Stomach (tissue), 9 donors: ENCODE measurements around the gene NFKBIB. TPM values are rescaled to one million over a fixed set of nuclear protein-coding genes. Genes with fewer than 3 reads are reported as not detected.

Source experiments
- DNase-seq, 2 donors: peaks; one replicate each; pipeline versions ENCODE4 v3.0.0 to v3.0.0-alpha.2; 2013 to 2019
- H3K27ac ChIP-seq, 5 donors: fragments of 200-600 bp in 4 of 5; sonication (generic) in 4 of 5; one replicate each; pipeline ENCODE4 v1.5.1; 2013 to 2019; ENCODE audit warnings: mild to moderate bottlenecking in 1 of 5, moderate library complexity in 1 of 5
- H3K27me3 ChIP-seq, 3 donors: fragments of 200-600 bp; sonication (generic); one replicate each; pipeline ENCODE4 v1.5.1; 2017 to 2019; ENCODE audit warnings: mixed run types in 1 of 3
- H3K36me3 ChIP-seq, 4 donors: fragments of 200-600 bp; sonication (generic); 1 replicate in 3 of 4; 2 replicates in 1 of 4; pipeline ENCODE4 v1.5.1; 2016 to 2019
- H3K4me1 ChIP-seq, 4 donors: fragments of 200-600 bp; sonication (generic); one replicate each; pipeline ENCODE4 v1.5.1; 2016 to 2019
- H3K4me3 ChIP-seq, 4 donors: fragments of 200-600 bp; sonication (generic) in 3 of 4; one replicate each; pipeline ENCODE4 v1.5.1; 2016 to 2019; ENCODE audit warnings: mild to moderate bottlenecking in 1 of 4
- H3K9me3 ChIP-seq, 4 donors: fragments of 200-600 bp; sonication (generic); one replicate each; pipeline ENCODE4 v1.5.1; 2016 to 2019
- EP300 ChIP-seq: sonication (generic); formaldehyde crosslinking; IDR thresholded peaks from one replicate; pipeline ENCODE4 v1.6.1; 2017; ENCODE audit warnings: antibody characterized with exemption
- POLR2A ChIP-seq, 4 donors: fragments of 450-650 bp; IDR thresholded peaks; one replicate each; pipeline ENCODE4 v1.6.1; 2016; ENCODE audit warnings: antibody characterized with exemption in 4 of 4, control low read depth in 2 of 4, mild to moderate bottlenecking in 1 of 4, moderate library complexity in 1 of 4
- POLR2AphosphoS5 ChIP-seq, 3 donors: sonication (generic); formaldehyde crosslinking; IDR thresholded peaks; one replicate each; pipeline ENCODE4 v1.6.1; 2016; ENCODE audit warnings: antibody characterized with exemption in 3 of 3
- WGBS, 5 donors: extraction: QIAGEN DNeasy Blood & Tissue Kit in 3 of 5; methylation state at CpG; one replicate each; pipeline versions ENCODE4 v1.1.5 to v1.1.7; 2013 to 2018; 5-methylcytosine and 5-hydroxymethylcytosine counted together
- intact Hi-C: fragments of 100-400 bp; cut with DNase I; formaldehyde crosslinking; loops from one replicate; pipeline ENCODE4 v1.15.1; 2023; ENCODE audit warnings: low total_unique reads
- polyA plus RNA-seq, 3 donors: library from polyadenylated mRNA; stranded (reverse); fragments of 200-250 nt; gene quantifications; one replicate each; pipeline ENCODE4 v1.2.3, GENCODE V29; 2013
- total RNA-seq, 5 donors: library from RNA; depleted of rRNA; stranded (reverse); fragments of >200 nt; gene quantifications; one replicate each; pipeline versions ENCODE4 v1.1.0 to v1.2.3, GENCODE V29; 2014 to 2016
- TF ChIP-seq, protein P1 (sequence below), 7 experiments: fragments of 450-650 bp in 4 of 7; fragments of 200-600 bp in 3 of 7; sonication (generic) in 3 of 7; IDR thresholded peaks; one replicate each; pipeline ENCODE4 v1.5.1; 2016 to 2019; ENCODE audit warnings: antibody characterized with exemption in 7 of 7, control low read depth in 2 of 7, mild to moderate bottlenecking in 1 of 7
- donor health status: healthy with polysubstance abuse.
- donor health status: Bipolar disorder and iron deficiency.
- donor health status: healthy.

Gene NFKBIB
- total and polyA plus RNA-seq, 8 donors, result 5.4 to 93.3 (median 29.6) TPM; not detected in 1

- intact Hi-C loops, result no loop called here
- H3K4me3 ChIP-seq, result no peak overlapping the region
- 92 to 96% (median 93%) methylated on average over 8 of the region's 8 CpGs for WGBS, 5 donors
- peaks cover 0 to 6% (median 0%) of the 10 kb centered on the region in 4 donors for H3K4me1 ChIP-seq
- DNase-seq, result no peak
- H3K9me3 ChIP-seq, result no peaks in the 10 kb centered on the region
- H3K27ac ChIP-seq, result no peak overlapping the region
- peaks cover 0 to 18% (median 12%) of the 10 kb centered on the region in 3 donors for H3K27me3 ChIP-seq
- H3K36me3 ChIP-seq, result peaks cover 0 to 19% (median 12%) of the 10 kb centered on the region in 4 donors
- no peak for TF ChIP-seq EP300
- TF ChIP-seq POLR2AphosphoS5 (IDR thresholded peaks at IDR 0.05), result no peak
- no peak for TF ChIP-seq POLR2A (IDR thresholded peaks at IDR 0.05)
Observed at GRCh38 chr19:38913958-38914357, 14.2 kb downstream of the NFKBIB start.

GRCh38 chr19:38915329-38916321 is 15.9 kb downstream of the NFKBIB start:
- no peak overlapping the region for H3K27ac ChIP-seq
- TF ChIP-seq EP300 (no peak), POLR2A (IDR thresholded peaks at IDR 0.05) (no peak), POLR2AphosphoS5 (IDR thresholded peaks at IDR 0.05) (no peak)
- TF ChIP-seq, protein P1, sequence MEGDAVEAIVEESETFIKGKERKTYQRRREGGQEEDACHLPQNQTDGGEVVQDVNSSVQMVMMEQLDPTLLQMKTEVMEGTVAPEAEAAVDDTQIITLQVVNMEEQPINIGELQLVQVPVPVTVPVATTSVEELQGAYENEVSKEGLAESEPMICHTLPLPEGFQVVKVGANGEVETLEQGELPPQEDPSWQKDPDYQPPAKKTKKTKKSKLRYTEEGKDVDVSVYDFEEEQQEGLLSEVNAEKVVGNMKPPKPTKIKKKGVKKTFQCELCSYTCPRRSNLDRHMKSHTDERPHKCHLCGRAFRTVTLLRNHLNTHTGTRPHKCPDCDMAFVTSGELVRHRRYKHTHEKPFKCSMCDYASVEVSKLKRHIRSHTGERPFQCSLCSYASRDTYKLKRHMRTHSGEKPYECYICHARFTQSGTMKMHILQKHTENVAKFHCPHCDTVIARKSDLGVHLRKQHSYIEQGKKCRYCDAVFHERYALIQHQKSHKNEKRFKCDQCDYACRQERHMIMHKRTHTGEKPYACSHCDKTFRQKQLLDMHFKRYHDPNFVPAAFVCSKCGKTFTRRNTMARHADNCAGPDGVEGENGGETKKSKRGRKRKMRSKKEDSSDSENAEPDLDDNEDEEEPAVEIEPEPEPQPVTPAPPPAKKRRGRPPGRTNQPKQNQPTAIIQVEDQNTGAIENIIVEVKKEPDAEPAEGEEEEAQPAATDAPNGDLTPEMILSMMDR (IDR thresholded peaks at IDR 0.05), result no peak
- 90 to 95% (median 93%) methylated on average over 37 to 44 of the region's 44 CpGs for WGBS, 5 donors
- no peak for DNase-seq
- no peaks in the 10 kb centered on the region for H3K9me3 ChIP-seq
- intact Hi-C loops, result no loop called here
- H3K36me3 ChIP-seq, result peaks cover 0 to 23% (median 13%) of the 10 kb centered on the region in 4 donors
- H3K27me3 ChIP-seq, result peaks cover 0 to 18% (median 12%) of the 10 kb centered on the region in 3 donors
- no peak overlapping the region for H3K4me3 ChIP-seq
- peaks cover 0 to 6% (median 0%) of the 10 kb centered on the region in 4 donors for H3K4me1 ChIP-seq

DNA sequence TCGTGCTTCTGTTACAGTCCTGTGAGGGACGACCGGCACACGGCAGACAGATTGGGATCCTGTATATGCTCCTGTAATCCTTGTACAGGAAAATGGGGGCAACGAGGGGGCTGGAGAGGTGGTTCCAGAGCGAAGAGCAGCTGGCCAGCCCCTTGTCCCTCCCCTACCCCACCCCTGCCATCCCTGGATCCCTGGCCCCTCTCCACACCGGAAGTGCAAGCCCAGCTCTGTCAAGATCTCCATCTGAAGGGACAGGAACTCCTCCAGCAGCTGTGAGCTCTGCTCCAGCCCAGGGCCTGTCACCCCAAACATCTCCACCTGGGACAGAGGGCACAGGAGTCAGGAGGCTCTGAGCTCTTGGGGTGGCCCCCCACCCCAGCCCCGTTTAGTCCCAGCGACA is 17.7 kb downstream of the NFKBIB start:
- intact Hi-C loops, result no loop called here
- Histone ChIP-seq H3K36me3 (peaks cover 3 to 38% (median 28%) of the 10 kb centered on the region in 4 donors), H3K4me3 (no peak overlapping the region), H3K9me3 (no peaks in the 10 kb centered on the region), H3K27ac (no peak overlapping the region), H3K4me1 (no peaks in the 10 kb centered on the region), H3K27me3 (peaks cover 0 to under 1% (median 0%) of the 10 kb centered on the region in 3 donors)
- no peak for TF ChIP-seq POLR2AphosphoS5 (IDR thresholded peaks at IDR 0.05)
- TF ChIP-seq, protein P1 (IDR thresholded peaks at IDR 0.05), result no peak
- TF ChIP-seq EP300, result no peak
- no peak for TF ChIP-seq POLR2A (IDR thresholded peaks at IDR 0.05)
- 73 to 94% (median 88%) methylated on average over 9 of the region's 9 CpGs for WGBS, 5 donors
- no peak for DNase-seq

- H3K9me3 ChIP-seq, result no peaks in the 10 kb centered on the region
- H3K27me3 ChIP-seq, result no peaks in the 10 kb centered on the region
- no peak for TF ChIP-seq POLR2AphosphoS5 (IDR thresholded peaks at IDR 0.05)
- no peak for TF ChIP-seq POLR2A (IDR thresholded peaks at IDR 0.05)
- intact Hi-C loops, result no loop called here
- peaks cover 3 to 40% (median 29%) of the 10 kb centered on the region in 4 donors for H3K36me3 ChIP-seq
- H3K4me3 ChIP-seq, result no peak overlapping the region
- WGBS, 5 donors, result 64 to 77% (median 71%) methylated on average over 10 to 13 of the region's 13 CpGs
- no peak overlapping the region for H3K27ac ChIP-seq
- H3K4me1 ChIP-seq, result no peaks in the 10 kb centered on the region
- DNase-seq, result no peak
Observed at GRCh38 chr19:38917921-38918491, 18.2 kb downstream of the NFKBIB start.

- peaks cover 3 to 41% (median 29%) of the 10 kb centered on the region in 4 donors for H3K36me3 ChIP-seq
Observed at GRCh38 chr19:38918526-38918925, 18.8 kb downstream of the NFKBIB start.

More at GRCh38 chr19:38918526-38918925, 18.8 kb downstream of the NFKBIB start:
- H3K27ac ChIP-seq, result no peak overlapping the region
- no peak overlapping the region for H3K4me3 ChIP-seq
- 88 to 92% (median 91%) methylated on average over 5 to 10 of the region's 10 CpGs for WGBS, 5 donors
- H3K4me1 ChIP-seq, result no peaks in the 10 kb centered on the region
- H3K27me3 ChIP-seq, result no peaks in the 10 kb centered on the region
- TF ChIP-seq EP300 (no peak), POLR2AphosphoS5 (IDR thresholded peaks at IDR 0.05) (no peak), POLR2A (IDR thresholded peaks at IDR 0.05) (no peak)
- TF ChIP-seq, protein P1 (IDR thresholded peaks at IDR 0.05), result no peak
- no peak for DNase-seq
- no peaks in the 10 kb centered on the region for H3K9me3 ChIP-seq
- intact Hi-C loops, result no loop called here
